ENCODE measurements around the gene CHRM5. TPM values are rescaled to one million over a fixed set of nuclear protein-coding genes. Genes with fewer than 3 reads are reported as not detected.

CHRM5 gene
- total and polyA plus RNA-seq, 8 donors = not detected

- Histone ChIP-seq H3K4me3 (no peak overlapping the region), H3K9me3 (no peaks in the 10 kb centered on the region), H3K27ac (no peak overlapping the region), H3K4me1 (peaks cover 0 to 6% (median 3%) of the 10 kb centered on the region in 3 donors), H3K36me3 (no peaks in the 10 kb centered on the region), H3K27me3 (no peaks in the 10 kb centered on the region)
- TF ChIP-seq CTCF (IDR thresholded peaks at IDR 0.05) = no peak
- no peak for ATAC-seq
- no peak for FAIRE-seq
- intact Hi-C loops (cut with DNase I) = no loop called here
- DNase-seq = no peak
- WGBS, 2 donors = 89 to 97% methylated on average over 2 of the region's 2 CpGs
These were observed 3.6 kb upstream of the CHRM5 start for GRCh38 chr15:33964665-33965040.

- intact Hi-C loops (cut with DNase I) = no loop called here
- 64 to 65% methylated on average over 3 of the region's 3 CpGs for WGBS, 2 donors
- TF ChIP-seq CTCF (IDR thresholded peaks at IDR 0.05) = no peak
These were observed 524 bp downstream of the CHRM5 start for GRCh38 chr15:33968821-33969220.

GRCh38 chr15:33971811-33972210, 3.5 kb downstream of the CHRM5 start:
- FAIRE-seq = no peak

More at GRCh38 chr15:33968821-33969220, 524 bp downstream of the CHRM5 start:
- Histone ChIP-seq H3K27ac (no peak overlapping the region), H3K4me3 (no peak overlapping the region), H3K4me1 (peaks cover 0 to 6% (median 3%) of the 10 kb centered on the region in 3 donors), H3K36me3 (no peaks in the 10 kb centered on the region), H3K27me3 (no peaks in the 10 kb centered on the region), H3K9me3 (no peaks in the 10 kb centered on the region)
- DNase-seq = no peak
- ATAC-seq = no peak
- FAIRE-seq = no peak

GRCh38 chr15:33975022-33975565, 6.8 kb downstream of the CHRM5 start:
- H3K9me3 ChIP-seq = no peaks in the 10 kb centered on the region
- no peaks in the 10 kb centered on the region for H3K36me3 ChIP-seq
- no peak for DNase-seq
- FAIRE-seq = no peak
- TF ChIP-seq CTCF (IDR thresholded peaks at IDR 0.05) = no peak
- no peak overlapping the region for H3K4me3 ChIP-seq
- no peaks in the 10 kb centered on the region for H3K4me1 ChIP-seq
- no peak for ATAC-seq
- intact Hi-C loops (cut with DNase I) = no loop called here
- H3K27ac ChIP-seq = no peak overlapping the region
- no peaks in the 10 kb centered on the region for H3K27me3 ChIP-seq
- 93 to 95% methylated on average over 4 of the region's 4 CpGs for WGBS, 2 donors

More at GRCh38 chr15:33971811-33972210, 3.5 kb downstream of the CHRM5 start:
- Histone ChIP-seq H3K36me3 (no peaks in the 10 kb centered on the region), H3K27ac (no peak overlapping the region), H3K4me1 (no peaks in the 10 kb centered on the region), H3K4me3 (no peak overlapping the region), H3K9me3 (no peaks in the 10 kb centered on the region), H3K27me3 (no peaks in the 10 kb centered on the region)
- DNase-seq (no peak), ATAC-seq (no peak)
- 88 to 92% methylated on average over 2 of the region's 2 CpGs for WGBS, 2 donors
- intact Hi-C loops (cut with DNase I) = no loop called here
- TF ChIP-seq CTCF (IDR thresholded peaks at IDR 0.05) = no peak

- no peaks in the 10 kb centered on the region for H3K9me3 ChIP-seq
- no peak for FAIRE-seq
- H3K27me3 ChIP-seq = no peaks in the 10 kb centered on the region
- no peak overlapping the region for H3K27ac ChIP-seq
- no peaks in the 10 kb centered on the region for H3K36me3 ChIP-seq
- no peak for DNase-seq
- intact Hi-C loops (cut with DNase I) = no loop called here
- ATAC-seq = no peak
- H3K4me3 ChIP-seq = no peak overlapping the region
- TF ChIP-seq CTCF (IDR thresholded peaks at IDR 0.05) = no peak
- no peaks in the 10 kb centered on the region for H3K4me1 ChIP-seq
- 61 to 63% methylated on average over 7 of the region's 7 CpGs for WGBS, 2 donors
These were observed 11.9 kb downstream of the CHRM5 start for GRCh38 chr15:33980159-33980558.

All from pancreas (tissue), 10 donors.